ENCODE results near the gene TTC16. TPM values are rescaled to one million over a fixed set of nuclear protein-coding genes. Genes with fewer than 3 reads are reported as not detected.
A peak's percentile ranks its signal among the peaks of the same experiment; 100 is the strongest.

TTC16 gene
- total RNA-seq, 2 donors from 2014 or later = 0.05 to 0.07 TPM

GRCh38 chr9:127711226-127711701 lies 4.6 kb upstream of the TTC16 start:
- Histone ChIP-seq H3K36me3 (no peaks in the 10 kb centered on the region), H3K4me3 (no peak overlapping the region), H3K27me3 (no peaks in the 10 kb centered on the region), H3K27ac (no peak overlapping the region), H3K9ac (ENCODE audit: low read depth in 2 of 2, low read length in 2 of 2) (no peak overlapping the region), H3K9me3 (no peaks in the 10 kb centered on the region), H3K4me1 (peaks cover 9% of the 10 kb centered on the region)
- TF ChIP-seq, protein P1, sequence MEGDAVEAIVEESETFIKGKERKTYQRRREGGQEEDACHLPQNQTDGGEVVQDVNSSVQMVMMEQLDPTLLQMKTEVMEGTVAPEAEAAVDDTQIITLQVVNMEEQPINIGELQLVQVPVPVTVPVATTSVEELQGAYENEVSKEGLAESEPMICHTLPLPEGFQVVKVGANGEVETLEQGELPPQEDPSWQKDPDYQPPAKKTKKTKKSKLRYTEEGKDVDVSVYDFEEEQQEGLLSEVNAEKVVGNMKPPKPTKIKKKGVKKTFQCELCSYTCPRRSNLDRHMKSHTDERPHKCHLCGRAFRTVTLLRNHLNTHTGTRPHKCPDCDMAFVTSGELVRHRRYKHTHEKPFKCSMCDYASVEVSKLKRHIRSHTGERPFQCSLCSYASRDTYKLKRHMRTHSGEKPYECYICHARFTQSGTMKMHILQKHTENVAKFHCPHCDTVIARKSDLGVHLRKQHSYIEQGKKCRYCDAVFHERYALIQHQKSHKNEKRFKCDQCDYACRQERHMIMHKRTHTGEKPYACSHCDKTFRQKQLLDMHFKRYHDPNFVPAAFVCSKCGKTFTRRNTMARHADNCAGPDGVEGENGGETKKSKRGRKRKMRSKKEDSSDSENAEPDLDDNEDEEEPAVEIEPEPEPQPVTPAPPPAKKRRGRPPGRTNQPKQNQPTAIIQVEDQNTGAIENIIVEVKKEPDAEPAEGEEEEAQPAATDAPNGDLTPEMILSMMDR (IDR thresholded peaks at IDR 0.05) = no peak
- DNase-seq = no peak
- intact Hi-C loops (cut with DNase I) = no loop called here

DNA sequence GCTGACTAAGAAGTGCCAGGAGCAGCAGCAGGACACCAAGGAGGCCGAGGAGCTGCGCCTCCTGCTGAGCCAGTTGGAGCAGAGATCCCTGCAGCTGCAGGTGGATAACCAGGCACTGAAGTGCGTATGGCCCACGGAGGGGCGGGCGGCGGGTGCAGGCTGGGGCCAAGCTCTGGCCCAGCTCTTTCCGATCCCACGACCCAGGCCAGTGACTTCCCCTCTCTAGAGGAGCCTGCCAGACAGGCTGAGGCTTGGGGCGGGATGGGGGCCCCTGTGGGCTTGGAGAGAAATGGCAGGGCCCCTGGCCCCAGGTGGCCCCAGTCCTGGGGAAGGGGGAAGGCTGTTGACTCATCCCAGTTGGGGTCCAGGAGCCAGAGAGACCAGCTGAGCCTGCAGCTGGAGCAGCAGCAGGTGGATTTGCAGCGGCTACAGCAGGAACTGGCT lies 4.0 kb upstream of the TTC16 start:
- intact Hi-C loops (cut with DNase I) = no loop called here
- H3K9ac ChIP-seq (ENCODE audit: low read depth in 2 of 2, low read length in 2 of 2) = no peak overlapping the region
- H3K36me3 ChIP-seq = no peaks in the 10 kb centered on the region
- no peak overlapping the region for H3K27ac ChIP-seq
- no peak for DNase-seq
- no peaks in the 10 kb centered on the region for H3K9me3 ChIP-seq
- TF ChIP-seq, protein P1 (IDR thresholded peaks at IDR 0.05) = no peak
- H3K27me3 ChIP-seq = no peaks in the 10 kb centered on the region
- H3K4me3 ChIP-seq = no peak overlapping the region
- peaks cover 10% of the 10 kb centered on the region for H3K4me1 ChIP-seq

DNA sequence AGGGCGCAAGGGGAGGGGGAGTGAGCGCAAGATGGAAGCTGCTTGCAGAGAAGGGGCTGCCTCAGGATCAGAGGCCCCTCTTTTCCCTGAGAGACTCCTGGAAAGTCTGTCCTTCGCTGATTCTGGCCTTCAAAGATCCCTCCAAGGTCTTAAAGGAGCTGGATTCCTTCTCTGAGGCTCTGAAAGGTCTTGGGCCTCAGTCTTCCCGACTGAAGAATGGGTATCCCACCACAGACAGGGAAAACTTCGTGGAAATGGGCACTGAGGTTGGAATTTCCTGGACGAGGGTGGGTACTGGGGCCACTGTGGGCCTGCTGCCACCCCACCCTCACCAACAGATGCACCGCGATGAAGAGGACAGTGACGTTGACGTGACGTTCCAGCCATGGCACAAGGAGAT lies 3.5 kb upstream of the TTC16 start:
- Histone ChIP-seq H3K27me3 (no peaks in the 10 kb centered on the region), H3K9ac (ENCODE audit: low read depth in 2 of 2, low read length in 2 of 2) (no peak overlapping the region), H3K9me3 (no peaks in the 10 kb centered on the region), H3K36me3 (no peaks in the 10 kb centered on the region), H3K27ac (no peak overlapping the region), H3K4me1 (peaks cover 10% of the 10 kb centered on the region), H3K4me3 (no peak overlapping the region)
- DNase-seq = no peak
- TF ChIP-seq, protein P1 (IDR thresholded peaks at IDR 0.05) = no peak
- intact Hi-C loops (cut with DNase I) = no loop called here

GRCh38 chr9:127712867-127713266 lies 3.0 kb upstream of the TTC16 start:
- no peak for DNase-seq
- Histone ChIP-seq H3K27me3 (no peaks in the 10 kb centered on the region), H3K4me1 (peaks cover 10% of the 10 kb centered on the region), H3K4me3 (no peak overlapping the region), H3K27ac (no peak overlapping the region), H3K9me3 (no peaks in the 10 kb centered on the region), H3K36me3 (no peaks in the 10 kb centered on the region), H3K9ac (ENCODE audit: low read depth in 2 of 2, low read length in 2 of 2) (no peak overlapping the region)
- intact Hi-C loops (cut with DNase I) = no loop called here
- TF ChIP-seq, protein P1 (IDR thresholded peaks at IDR 0.05) = no peak

DNA sequence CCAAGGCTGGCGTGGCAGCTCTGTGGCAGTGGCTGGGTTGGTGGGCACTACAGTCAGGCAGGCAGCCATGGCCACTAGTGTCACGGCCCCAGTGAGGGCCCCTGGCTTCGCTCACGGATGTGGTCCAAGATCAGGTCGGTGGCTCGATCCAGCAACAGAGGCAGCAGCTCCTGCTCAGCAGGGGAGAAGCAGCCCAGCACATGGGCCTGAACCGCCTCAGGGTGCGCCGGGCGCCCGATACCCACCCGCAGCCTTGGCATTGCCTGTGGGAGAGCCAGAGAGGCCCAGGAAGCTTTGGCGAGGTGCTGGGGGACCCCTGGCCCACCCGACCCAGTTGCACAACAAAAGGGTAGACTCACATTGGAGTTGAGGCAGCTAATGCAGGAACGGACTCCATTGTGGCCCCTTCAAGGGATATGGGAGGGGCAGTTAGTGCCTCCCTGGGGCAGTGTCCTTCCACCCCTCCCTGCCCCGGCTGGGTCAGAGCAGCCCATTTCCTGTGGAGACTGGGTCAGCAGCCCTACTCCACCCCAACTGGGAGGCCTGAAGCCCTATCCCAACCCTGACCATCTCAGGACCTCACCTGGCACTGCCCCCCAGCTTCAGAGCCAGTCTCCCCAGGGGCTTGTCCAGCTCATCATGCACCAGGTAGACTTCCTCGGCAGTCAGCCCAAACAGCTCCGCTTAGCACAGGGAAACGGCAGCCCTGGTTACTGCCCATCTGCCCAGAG lies 1.7 kb upstream of the TTC16 start:
- no peak for DNase-seq

More for the DNA sequence above, 1.7 kb upstream of the TTC16 start:
- Histone ChIP-seq H3K27ac (no peak overlapping the region), H3K9me3 (no peaks in the 10 kb centered on the region), H3K36me3 (no peaks in the 10 kb centered on the region), H3K27me3 (no peaks in the 10 kb centered on the region), H3K9ac (ENCODE audit: low read depth in 2 of 2, low read length in 2 of 2) (no peak overlapping the region), H3K4me1 (peaks cover 10% of the 10 kb centered on the region), H3K4me3 (peak overlapping the region; percentile 97)
- TF ChIP-seq, protein P1 (IDR thresholded peaks at IDR 0.05) = no peak
- intact Hi-C loops (cut with DNase I) = no loop called here

Measured in colonic mucosa (tissue), 4 donors.